SK-N-SH (cell line): ENCODE measurements around the gene PALM2AKAP2. TPM values are rescaled to one million over a fixed set of nuclear protein-coding genes. Genes with fewer than 3 reads are reported as not detected.

Experiments used
- CTCF ChIA-PET: fragments of 300-600, 350-600 bp; formaldehyde crosslinking; extraction: SDS; loops from one replicate; lab custom pipeline; 2021; lab: Yijun Ruan, JAX
- POLR2A ChIA-PET: fragments of 350-600 bp; sonication (Branson Sonifier 250); formaldehyde crosslinking; extraction: SDS; loops from one replicate; lab custom pipeline; 2020; ENCODE audit warnings: antibody characterized with exemption, inconsistent platforms; lab: Yijun Ruan, JAX
- DNase-seq: peaks from one replicate; pipeline ENCODE4 v3.0.0; 2012
- H2AFZ ChIP-seq: fragments of 200-600 bp; sonication (generic); 2 replicates; pipeline ENCODE4 v1.8.1; 2016; ENCODE audit warnings: antibody characterized with exemption, mild to moderate bottlenecking, low read depth
- H3F3A ChIP-seq: fragments of 200-600 bp; sonication (generic); replicated peaks from 2 replicates; pipeline ENCODE3; 2016; ENCODE audit warnings: antibody characterized with exemption, mild to moderate bottlenecking; ENCODE audit not compliant: insufficient read depth
- H3K27ac ChIP-seq, 2 experiments: fragments of 200-500 bp in 1 of 2; fragments of 200-600 bp in 1 of 2; sonication (Bioruptor generic) in 1 of 2; sonication (generic), shearing (Covaris generic) in 1 of 2; 2 replicates each; pipeline versions ENCODE4 v1.5.1 to v1.6.1; 2014 to 2016; ENCODE audit warnings: low read depth in 2 of 2, inconsistent platforms in 1 of 2, low read length in 1 of 2, mild to moderate bottlenecking in 1 of 2, mixed read lengths in 1 of 2
- H3K27me3 ChIP-seq: fragments of 200-600 bp; sonication (generic), shearing (Covaris generic); 2 replicates; pipeline ENCODE4 v1.6.1; 2016; ENCODE audit warnings: mixed run types; ENCODE audit not compliant: insufficient read depth
- H3K36me3 ChIP-seq, 2 experiments: fragments of 200-500 bp in 1 of 2; fragments of 200-600 bp in 1 of 2; sonication (Bioruptor generic) in 1 of 2; sonication (generic) in 1 of 2; replicated peaks in 1 of 2; 2 replicates each; pipeline versions ENCODE3 to v1.5.1; 2014 to 2016; ENCODE audit warnings: low read length in 1 of 2, mild to moderate bottlenecking in 1 of 2; ENCODE audit not compliant: insufficient read depth in 2 of 2, control insufficient read depth in 1 of 2
- H3K4me1 ChIP-seq, 2 experiments: fragments of 200-500 bp in 1 of 2; fragments of 200-600 bp in 1 of 2; sonication (Bioruptor generic) in 1 of 2; sonication (generic), shearing (Covaris generic) in 1 of 2; 2 replicates each; pipeline versions ENCODE4 v1.5.1 to v1.6.1; 2014 to 2016; ENCODE audit warnings: low read depth in 1 of 2, low read length in 1 of 2, mixed run types in 1 of 2; ENCODE audit not compliant: insufficient read depth in 2 of 2, control insufficient read depth in 1 of 2
- H3K4me2 ChIP-seq: fragments of 200-600 bp; sonication (generic), shearing (Covaris generic); 2 replicates; pipeline ENCODE4 v1.6.1; 2017; ENCODE audit warnings: mixed run types
- H3K4me3 ChIP-seq, 2 experiments: fragments of 200-500 bp in 1 of 2; fragments of 200-600 bp in 1 of 2; sonication (Bioruptor generic) in 1 of 2; sonication (generic), shearing (Covaris generic) in 1 of 2; 2 replicates each; pipeline versions ENCODE4 v1.5.1 to v1.8.1; 2014 to 2016; ENCODE audit warnings: low read depth in 2 of 2, inconsistent platforms in 1 of 2, low read length in 1 of 2, mild to moderate bottlenecking in 1 of 2, mixed read lengths in 1 of 2, moderate library complexity in 1 of 2
- H3K79me2 ChIP-seq: fragments of 200-600 bp; sonication (generic); 2 replicates; pipeline ENCODE4 v1.8.1; 2017; ENCODE audit warnings: mild to moderate bottlenecking; ENCODE audit not compliant: insufficient read depth
- H3K9ac ChIP-seq: fragments of 200-600 bp; sonication (generic); 2 replicates; pipeline ENCODE4 v1.6.1; 2017; ENCODE audit warnings: mixed run types
- H3K9me2 ChIP-seq: fragments of 200-600 bp; sonication (generic); 2 replicates; pipeline ENCODE4 v1.6.1; 2017; ENCODE audit warnings: mixed run types
- H3K9me3 ChIP-seq: fragments of 200-600 bp; sonication (generic); 2 replicates; pipeline ENCODE4 v1.6.1; 2017; ENCODE audit warnings: mixed run types, mild to moderate bottlenecking, moderate library complexity
- H4K20me1 ChIP-seq: fragments of 200-600 bp; sonication (generic); 2 replicates; pipeline ENCODE4 v1.6.1; 2017; ENCODE audit warnings: mild to moderate bottlenecking, mixed run types; ENCODE audit not compliant: insufficient read depth
- FOSL2 ChIP-seq: IDR thresholded peaks from 2 replicates; pipeline ENCODE4 v1.4.0; 2012; ENCODE audit warnings: low read depth, mild to moderate bottlenecking, moderate library complexity, borderline replicate concordance
- FOXM1 ChIP-seq: IDR thresholded peaks from 2 replicates; pipeline ENCODE4 v1.4.0; 2012; ENCODE audit warnings: low read depth, mild to moderate bottlenecking
- MEF2A ChIP-seq: IDR thresholded peaks from 2 replicates; pipeline ENCODE4 v1.4.0; 2012; ENCODE audit warnings: low read depth, borderline replicate concordance
- NRF1 ChIP-seq: IDR thresholded peaks from 2 replicates; pipeline ENCODE4 v1.6.1; 2012; ENCODE audit warnings: low read depth, mild to moderate bottlenecking, low read length
- RCOR1 ChIP-seq: fragments of 150-350 bp; IDR thresholded peaks from 2 replicates; pipeline ENCODE4 v1.6.1; 2017; ENCODE audit warnings: antibody characterized with exemption, low read length
- RFX5 ChIP-seq: IDR thresholded peaks from 2 replicates; pipeline ENCODE4 v1.6.1; 2012; ENCODE audit warnings: mild to moderate bottlenecking, improper control_type of control experiment, low read length
- TEAD4 ChIP-seq: IDR thresholded peaks from 2 replicates; pipeline ENCODE4 v1.4.0; 2012; ENCODE audit warnings: mild to moderate bottlenecking, borderline replicate concordance; ENCODE audit not compliant: insufficient read depth
- YY1 ChIP-seq: IDR thresholded peaks from 2 replicates; pipeline ENCODE4 v1.4.0; 2012; ENCODE audit warnings: low read depth, mild to moderate bottlenecking
- WGBS: methylation state at CpG from one replicate; pipeline ENCODE4 v1.1.6; 2017; ENCODE audit warnings: low lambda C conversion rate; 5-methylcytosine and 5-hydroxymethylcytosine counted together
- polyA plus RNA-seq, 3 experiments: library from polyadenylated mRNA; depleted of rRNA; stranded (reverse); fragments of >200 nt; gene quantifications; 2 replicates each; pipeline ENCODE4 v1.2.3, GENCODE V29; 2012
- TF ChIP-seq, protein P1 (sequence below): fragments of 200-600 bp; sonication (generic); IDR thresholded peaks from 2 replicates; pipeline ENCODE4 v1.6.1; 2017; ENCODE audit warnings: antibody characterized with exemption, mild to moderate bottlenecking, moderate library complexity
- TF ChIP-seq, protein P2 (sequence below): IDR thresholded peaks from 2 replicates; pipeline ENCODE4; 2012
- TF ChIP-seq, protein P3 (sequence below): IDR thresholded peaks from 2 replicates; pipeline ENCODE4 v1.4.0; 2012; ENCODE audit warnings: low read depth, borderline replicate concordance
- TF ChIP-seq, protein P4 (sequence below): fragments of 150-350 bp; IDR thresholded peaks from 2 replicates; pipeline ENCODE4 v1.6.1; 2016; ENCODE audit warnings: mild to moderate bottlenecking, low read depth, low read length

The PALM2AKAP2 gene
- polyA plus RNA-seq, 1 of the 3 experiments (the other 2 are of a cell fraction) = 4.3 TPM

DNA sequence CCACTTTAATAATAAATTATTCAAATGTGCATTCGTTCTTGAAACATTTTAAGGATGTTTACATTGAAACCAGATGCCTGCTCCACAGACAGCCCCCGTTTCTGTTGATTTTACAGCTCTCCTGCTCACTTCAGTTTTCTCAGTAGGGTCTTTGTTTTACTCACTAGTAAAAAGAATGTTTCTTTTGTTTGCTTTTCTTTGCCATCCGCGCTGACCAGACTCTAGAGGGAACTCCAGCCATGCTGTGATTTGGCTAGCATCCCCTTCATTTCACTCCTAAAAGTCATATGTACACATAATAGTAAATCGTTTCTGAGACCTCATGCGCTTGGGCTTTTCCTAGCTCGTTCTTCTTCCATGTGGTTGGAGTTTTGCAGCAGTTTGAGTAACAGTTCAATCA lies 28.7 kb upstream of the PALM2AKAP2 start:
- peak overlapping the region; percentile 55 for H3K4me2 ChIP-seq
- no peaks in the 10 kb centered on the region; the same call in 1 of the 2 replicates for H3K27me3 ChIP-seq
- H4K20me1 ChIP-seq = no peaks in the 10 kb centered on the region
- ChIA-PET POLR2A (no interaction called here), CTCF (interaction anchor here (1.0 kb wide), 1 partner anchor 67 kb away, joined by 3 read pairs; no protein-coding TSS in a partner anchor)
- no peaks in the 10 kb centered on the region for H3K9me3 ChIP-seq
- no peaks in the 10 kb centered on the region for H3K4me1 ChIP-seq
- H3K36me3 ChIP-seq = no peaks in the 10 kb centered on the region
- TF ChIP-seq, protein P1, sequence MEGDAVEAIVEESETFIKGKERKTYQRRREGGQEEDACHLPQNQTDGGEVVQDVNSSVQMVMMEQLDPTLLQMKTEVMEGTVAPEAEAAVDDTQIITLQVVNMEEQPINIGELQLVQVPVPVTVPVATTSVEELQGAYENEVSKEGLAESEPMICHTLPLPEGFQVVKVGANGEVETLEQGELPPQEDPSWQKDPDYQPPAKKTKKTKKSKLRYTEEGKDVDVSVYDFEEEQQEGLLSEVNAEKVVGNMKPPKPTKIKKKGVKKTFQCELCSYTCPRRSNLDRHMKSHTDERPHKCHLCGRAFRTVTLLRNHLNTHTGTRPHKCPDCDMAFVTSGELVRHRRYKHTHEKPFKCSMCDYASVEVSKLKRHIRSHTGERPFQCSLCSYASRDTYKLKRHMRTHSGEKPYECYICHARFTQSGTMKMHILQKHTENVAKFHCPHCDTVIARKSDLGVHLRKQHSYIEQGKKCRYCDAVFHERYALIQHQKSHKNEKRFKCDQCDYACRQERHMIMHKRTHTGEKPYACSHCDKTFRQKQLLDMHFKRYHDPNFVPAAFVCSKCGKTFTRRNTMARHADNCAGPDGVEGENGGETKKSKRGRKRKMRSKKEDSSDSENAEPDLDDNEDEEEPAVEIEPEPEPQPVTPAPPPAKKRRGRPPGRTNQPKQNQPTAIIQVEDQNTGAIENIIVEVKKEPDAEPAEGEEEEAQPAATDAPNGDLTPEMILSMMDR = peak; percentile 22; the same call in 1 of the 2 replicates
- no peak for TF ChIP-seq FOSL2
- TF ChIP-seq MEF2A = no peak
- 15% methylated on average over 7 of the region's 7 CpGs for WGBS
- no peaks in the 10 kb centered on the region for H3K9me2 ChIP-seq
- H3F3A ChIP-seq = no peaks in the 10 kb centered on the region
- peak overlapping the region; percentile 38; the same call in 1 of the 2 replicates for H2AFZ ChIP-seq
- no peaks in the 10 kb centered on the region for H3K79me2 ChIP-seq
- no peak overlapping the region for H3K9ac ChIP-seq
- H3K4me3 ChIP-seq = no peak overlapping the region; a peak in 1 of 4 replicates
- peak overlapping the region in 1 of 2 experiments; percentile 37; a peak in 1 of 4 replicates for H3K27ac ChIP-seq
- no peak for DNase-seq

DNA sequence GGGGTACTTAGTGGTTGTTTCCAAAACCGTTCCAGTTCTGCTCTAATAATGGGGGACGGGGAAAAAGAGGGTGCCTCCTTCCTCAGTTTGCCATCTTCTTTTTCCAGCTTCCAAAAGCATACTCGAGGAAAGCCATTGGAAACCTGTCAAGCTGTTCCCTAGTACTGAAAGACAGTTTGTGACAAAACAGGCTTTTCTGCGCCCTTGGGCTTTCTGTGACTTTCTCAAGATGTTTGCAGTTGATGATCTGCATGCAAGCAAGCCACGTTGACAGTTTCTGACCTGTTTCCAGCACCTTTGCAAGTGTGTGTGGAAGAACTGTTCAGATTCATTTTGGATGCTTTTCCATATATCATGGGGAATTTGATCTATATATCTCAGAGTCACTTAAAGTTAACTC lies 26.7 kb upstream of the PALM2AKAP2 start:
- Histone ChIP-seq H3K9ac (no peak overlapping the region), H3K36me3 (no peaks in the 10 kb centered on the region), H3K27ac (no peak overlapping the region), H3K4me1 (no peaks in the 10 kb centered on the region), H3F3A (no peaks in the 10 kb centered on the region), H3K4me3 (no peak overlapping the region), H2AFZ (no peak overlapping the region), H4K20me1 (no peaks in the 10 kb centered on the region), H3K9me3 (no peaks in the 10 kb centered on the region), H3K9me2 (no peaks in the 10 kb centered on the region), H3K27me3 (no peaks in the 10 kb centered on the region; the same call in 1 of the 2 replicates), H3K79me2 (no peaks in the 10 kb centered on the region), H3K4me2 (no peak overlapping the region)
- POLR2A ChIA-PET = no interaction called here
- CTCF ChIA-PET = no interaction called here
- 21% methylated on average over 5 of the region's 5 CpGs for WGBS
- DNase-seq = no peak
- TF ChIP-seq, protein P2, sequence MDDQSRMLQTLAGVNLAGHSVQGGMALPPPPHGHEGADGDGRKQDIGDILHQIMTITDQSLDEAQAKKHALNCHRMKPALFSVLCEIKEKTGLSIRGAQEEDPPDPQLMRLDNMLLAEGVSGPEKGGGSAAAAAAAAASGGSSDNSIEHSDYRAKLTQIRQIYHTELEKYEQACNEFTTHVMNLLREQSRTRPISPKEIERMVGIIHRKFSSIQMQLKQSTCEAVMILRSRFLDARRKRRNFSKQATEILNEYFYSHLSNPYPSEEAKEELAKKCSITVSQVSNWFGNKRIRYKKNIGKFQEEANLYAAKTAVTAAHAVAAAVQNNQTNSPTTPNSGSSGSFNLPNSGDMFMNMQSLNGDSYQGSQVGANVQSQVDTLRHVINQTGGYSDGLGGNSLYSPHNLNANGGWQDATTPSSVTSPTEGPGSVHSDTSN = no peak
- TF ChIP-seq TEAD4 = no peak
- TF ChIP-seq RCOR1 = no peak
- no peak for TF ChIP-seq YY1
- TF ChIP-seq NRF1 = no peak
- TF ChIP-seq, protein P3, sequence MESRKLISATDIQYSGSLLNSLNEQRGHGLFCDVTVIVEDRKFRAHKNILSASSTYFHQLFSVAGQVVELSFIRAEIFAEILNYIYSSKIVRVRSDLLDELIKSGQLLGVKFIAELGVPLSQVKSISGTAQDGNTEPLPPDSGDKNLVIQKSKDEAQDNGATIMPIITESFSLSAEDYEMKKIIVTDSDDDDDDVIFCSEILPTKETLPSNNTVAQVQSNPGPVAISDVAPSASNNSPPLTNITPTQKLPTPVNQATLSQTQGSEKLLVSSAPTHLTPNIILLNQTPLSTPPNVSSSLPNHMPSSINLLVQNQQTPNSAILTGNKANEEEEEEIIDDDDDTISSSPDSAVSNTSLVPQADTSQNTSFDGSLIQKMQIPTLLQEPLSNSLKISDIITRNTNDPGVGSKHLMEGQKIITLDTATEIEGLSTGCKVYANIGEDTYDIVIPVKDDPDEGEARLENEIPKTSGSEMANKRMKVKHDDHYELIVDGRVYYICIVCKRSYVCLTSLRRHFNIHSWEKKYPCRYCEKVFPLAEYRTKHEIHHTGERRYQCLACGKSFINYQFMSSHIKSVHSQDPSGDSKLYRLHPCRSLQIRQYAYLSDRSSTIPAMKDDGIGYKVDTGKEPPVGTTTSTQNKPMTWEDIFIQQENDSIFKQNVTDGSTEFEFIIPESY = no peak
- TF ChIP-seq RFX5 = no peak
- TF ChIP-seq, protein P4, sequence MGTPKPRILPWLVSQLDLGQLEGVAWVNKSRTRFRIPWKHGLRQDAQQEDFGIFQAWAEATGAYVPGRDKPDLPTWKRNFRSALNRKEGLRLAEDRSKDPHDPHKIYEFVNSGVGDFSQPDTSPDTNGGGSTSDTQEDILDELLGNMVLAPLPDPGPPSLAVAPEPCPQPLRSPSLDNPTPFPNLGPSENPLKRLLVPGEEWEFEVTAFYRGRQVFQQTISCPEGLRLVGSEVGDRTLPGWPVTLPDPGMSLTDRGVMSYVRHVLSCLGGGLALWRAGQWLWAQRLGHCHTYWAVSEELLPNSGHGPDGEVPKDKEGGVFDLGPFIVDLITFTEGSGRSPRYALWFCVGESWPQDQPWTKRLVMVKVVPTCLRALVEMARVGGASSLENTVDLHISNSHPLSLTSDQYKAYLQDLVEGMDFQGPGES = no peak
- no peak for TF ChIP-seq FOXM1
